NCI-H345 treated with DMSO at 0.1 percent for 48 hours (cell line): Measurements from ENCODE around the gene ACTBL2.
"Not testable (repeated sequence)": the region's sequence is repeated elsewhere in the genome, so short reads cannot be mapped to it uniquely, and the experiment has no call there.

Experiments
- DNase-seq: peaks from one replicate; lab custom pipeline; 2025; ENCODE audit not compliant: unreplicated experiment; lab: John Stamatoyannopoulos, UW

ACTBL2 gene

DNA sequence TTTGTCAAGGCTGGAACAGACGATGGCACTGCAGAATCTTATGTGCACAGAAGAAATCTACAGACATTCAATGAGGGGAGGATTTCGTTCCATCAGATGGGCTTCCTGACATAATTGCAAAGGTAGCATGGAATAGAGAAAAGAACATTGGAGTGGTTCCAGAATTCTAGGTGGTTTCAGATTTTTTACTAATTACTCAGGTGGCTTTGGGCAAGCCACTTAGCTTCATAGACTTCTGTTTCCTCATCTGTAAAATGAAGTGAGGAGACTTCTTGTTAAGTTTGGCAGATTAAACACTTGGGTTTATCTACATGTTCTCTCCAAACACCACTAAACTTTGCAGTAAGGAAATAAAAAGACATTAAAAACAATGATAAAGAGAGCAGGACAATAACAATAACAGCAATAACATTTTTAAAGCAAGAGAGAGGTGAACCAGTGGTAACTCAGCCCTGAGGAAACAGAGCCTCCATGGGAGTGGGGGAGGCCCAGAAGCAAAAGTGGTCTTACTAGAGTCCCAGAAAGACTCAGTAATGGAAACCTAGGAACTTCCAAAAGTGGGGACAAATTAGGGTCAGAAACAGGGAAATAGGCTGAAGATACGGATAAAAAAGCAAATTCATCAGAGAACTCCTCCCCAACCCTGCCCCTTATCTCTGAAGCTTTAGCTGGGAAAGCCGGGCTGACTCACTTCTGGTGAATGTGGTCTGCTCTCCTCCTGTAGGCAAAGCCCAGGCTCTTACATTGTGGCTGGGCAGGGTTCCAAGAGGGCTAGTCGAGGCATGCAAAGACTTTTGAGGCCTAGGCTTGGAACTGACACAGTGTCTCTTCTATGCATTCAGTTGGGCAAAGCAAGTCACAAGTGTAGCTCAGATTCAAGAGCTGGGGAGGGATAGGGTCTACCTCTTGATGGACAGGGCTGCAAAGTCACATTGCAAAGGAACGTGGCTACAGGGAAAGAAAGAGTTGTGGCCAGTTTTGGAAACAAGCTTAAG is 11.8 kb upstream of the ACTBL2 start:
- DNase-seq: peak; percentile 81

DNA sequence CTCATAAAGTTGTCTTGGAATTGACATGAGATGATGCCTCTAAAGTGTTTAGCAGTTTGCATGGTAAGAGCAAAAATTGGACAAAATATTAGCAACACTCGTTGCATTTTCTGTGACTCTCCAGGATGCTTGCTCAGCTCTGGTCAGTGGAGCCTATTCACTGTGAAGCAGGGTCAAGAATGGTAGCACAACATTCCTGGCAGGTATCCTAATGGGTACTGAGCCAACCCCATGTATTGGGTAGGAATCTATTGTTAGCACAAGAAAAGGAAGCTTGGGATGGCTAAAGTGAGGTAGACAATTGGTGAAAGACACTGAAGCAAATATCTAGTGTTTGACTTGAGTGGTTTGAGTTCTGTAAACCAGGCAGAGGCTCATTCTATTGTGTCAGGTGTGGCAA is 10.4 kb upstream of the ACTBL2 start:
- DNase-seq: no peak

DNA sequence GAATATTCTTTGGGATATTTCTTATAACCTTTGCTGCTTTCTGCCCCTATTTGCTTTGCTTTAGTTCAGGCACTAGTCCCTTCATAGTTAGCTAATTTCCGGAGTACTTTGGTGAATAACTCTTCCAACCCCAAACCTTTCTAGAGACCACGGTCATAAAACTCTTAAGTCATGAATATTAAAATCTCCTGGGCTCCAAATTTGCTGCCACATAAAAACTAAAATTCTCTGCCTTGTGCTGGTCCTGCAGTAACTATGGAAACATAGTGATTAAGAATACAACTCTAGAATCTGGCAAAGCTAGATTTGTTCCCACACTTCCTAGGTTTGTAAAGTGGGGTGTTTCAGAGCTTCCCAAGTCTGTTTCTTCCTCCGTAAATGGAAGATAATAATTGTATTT is 10.0 kb upstream of the ACTBL2 start:
- no peak for DNase-seq

DNA sequence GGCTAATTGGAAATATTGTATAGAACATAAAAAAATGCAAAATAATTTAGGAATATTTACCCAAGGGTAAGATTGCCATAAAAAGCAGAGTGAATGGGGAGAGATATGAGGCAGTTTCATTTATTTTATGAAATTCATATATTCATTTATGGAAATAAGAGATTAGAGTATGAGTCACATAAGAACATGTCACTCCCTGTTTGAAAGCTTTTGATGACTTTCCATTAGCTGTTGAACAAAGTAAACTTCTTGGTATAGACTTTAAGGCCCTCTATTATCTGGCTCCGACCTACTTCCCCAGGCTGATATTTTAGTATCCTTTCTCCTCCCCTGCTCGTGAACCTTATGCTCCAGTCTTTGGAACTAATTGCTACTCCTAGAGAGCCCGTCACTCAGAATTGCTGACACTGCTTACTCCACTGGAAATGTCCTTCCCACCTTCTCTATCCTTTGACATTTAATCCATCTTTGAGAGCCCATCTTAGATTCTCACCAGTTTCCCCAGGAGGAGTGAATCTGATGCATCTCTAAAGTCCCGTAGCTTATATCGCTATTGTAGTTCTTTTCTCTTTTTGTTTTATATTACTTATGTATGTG is 8.9 kb upstream of the ACTBL2 start:
- no peak for DNase-seq

DNA sequence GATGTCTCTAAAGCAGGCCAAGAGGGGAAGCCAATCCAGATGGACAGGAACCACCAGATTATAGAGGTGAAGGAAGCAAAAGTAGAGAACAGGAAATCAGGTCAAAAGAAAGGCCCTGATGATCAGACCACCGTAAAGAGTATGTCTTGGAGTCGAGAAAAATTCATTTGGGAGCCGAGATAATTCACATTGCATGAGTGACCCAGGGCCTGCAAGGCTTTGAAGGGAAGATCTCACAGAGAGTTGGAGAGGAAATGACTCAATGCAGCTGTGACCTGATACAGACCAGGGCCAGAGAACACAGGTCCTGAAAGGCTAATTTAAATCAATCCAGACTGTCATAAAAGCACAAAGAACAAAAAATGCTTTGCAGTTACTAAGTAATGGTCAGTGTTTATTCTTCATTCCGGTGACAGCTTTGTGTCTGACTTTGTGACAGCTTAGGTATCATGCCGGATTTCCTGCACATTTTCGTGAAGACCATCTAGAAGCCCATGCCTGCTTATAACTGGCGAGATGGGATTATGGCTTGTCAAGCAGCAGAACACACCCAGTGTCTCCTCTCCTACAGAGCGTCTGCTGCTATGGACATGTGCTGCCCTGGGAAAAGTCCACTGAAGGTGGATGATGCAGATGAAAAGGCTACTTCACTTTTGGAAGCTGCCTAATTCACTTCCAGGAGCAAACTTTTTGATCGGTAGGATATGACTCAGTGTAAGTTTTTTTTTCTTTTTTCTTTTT is 5.8 kb upstream of the ACTBL2 start:
- no peak for DNase-seq

DNA sequence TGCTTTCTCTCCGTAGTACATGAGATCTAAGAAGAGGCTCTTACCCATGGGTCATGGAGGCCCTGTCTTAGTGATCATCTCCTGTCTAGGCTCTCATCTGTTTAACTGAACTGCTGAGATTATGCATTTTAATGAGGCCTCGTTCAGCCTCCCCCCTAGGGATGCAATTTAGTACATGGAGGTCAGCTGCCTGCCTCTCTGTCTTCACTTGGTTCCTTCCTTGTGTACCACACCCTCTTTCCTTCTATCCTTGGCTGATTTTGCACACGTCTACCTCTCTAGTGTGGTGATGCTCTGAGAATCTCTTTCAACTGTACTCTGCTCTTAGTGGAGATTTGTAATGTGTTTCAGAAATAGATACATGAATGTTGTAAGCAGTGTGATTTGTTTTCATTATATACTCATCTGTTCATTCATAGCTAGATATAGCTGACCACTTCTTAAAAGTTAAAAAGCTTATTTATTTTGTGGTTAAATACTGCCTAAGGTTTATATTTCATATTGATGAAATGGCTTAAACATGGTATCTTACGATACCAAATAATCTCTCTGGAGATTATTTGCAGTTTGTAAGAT is 3.5 kb upstream of the ACTBL2 start:
- no peak for DNase-seq

DNA sequence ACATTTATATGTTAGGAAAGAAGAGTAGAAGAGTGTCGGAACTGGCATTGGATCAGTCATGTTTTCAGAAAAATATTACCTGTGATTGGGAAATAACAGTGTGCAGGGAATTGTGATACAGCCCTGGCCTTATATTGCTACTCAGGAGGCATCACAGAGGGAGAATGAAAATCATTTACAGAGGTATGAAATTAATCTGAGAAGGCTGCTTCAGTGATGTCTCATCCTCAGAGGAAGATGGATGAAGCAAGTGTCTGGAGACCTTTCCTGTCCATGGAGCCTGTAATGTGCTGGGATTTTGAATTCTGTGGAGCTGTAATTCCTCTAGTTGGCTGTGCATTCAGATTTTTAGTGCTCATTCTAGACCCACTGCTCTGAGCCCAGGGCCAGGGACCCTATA is 3.8 kb downstream of the ACTBL2 start:
- DNase-seq: no peak

DNA sequence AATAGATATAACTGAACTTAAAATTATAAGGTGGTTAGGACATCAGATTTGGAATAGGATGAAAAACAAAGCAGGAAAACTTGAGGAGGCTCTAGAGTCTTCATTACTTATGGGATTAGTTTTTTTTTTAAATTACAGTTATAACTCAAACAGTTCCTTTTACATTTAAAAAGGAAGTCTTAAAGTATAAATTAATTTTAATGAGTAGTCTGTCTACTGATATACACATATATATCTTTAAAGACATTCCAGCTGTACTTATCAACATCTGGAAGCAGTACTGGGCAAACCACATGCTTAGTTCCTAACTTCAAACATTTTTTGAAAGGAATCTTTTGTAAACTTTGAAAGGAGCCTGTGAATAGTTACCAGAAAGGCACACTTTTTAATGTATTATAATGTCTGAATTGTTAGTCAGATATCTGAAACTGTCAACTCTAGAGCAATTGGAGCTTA is 6.0 kb downstream of the ACTBL2 start:
- DNase-seq: no peak

DNA sequence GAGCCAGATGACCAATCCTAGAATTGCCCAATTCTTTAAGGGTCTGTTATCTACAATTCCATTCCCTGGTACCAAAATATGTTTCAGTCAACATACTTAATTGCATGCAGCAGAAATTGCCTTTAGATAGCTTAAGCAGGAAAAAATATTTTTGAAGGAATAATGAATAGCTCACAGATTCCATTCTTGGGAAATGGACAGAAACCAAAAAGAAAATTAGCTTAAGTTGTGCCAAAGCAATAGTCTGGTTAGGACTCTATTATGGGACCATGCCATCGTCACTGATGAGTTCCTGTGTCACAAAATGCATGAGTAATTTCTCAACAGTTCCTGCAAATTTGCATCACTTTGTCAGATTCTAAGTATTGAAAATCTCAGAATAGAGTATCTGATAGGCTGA is 12.3 kb downstream of the ACTBL2 start:
- no peak for DNase-seq

DNA sequence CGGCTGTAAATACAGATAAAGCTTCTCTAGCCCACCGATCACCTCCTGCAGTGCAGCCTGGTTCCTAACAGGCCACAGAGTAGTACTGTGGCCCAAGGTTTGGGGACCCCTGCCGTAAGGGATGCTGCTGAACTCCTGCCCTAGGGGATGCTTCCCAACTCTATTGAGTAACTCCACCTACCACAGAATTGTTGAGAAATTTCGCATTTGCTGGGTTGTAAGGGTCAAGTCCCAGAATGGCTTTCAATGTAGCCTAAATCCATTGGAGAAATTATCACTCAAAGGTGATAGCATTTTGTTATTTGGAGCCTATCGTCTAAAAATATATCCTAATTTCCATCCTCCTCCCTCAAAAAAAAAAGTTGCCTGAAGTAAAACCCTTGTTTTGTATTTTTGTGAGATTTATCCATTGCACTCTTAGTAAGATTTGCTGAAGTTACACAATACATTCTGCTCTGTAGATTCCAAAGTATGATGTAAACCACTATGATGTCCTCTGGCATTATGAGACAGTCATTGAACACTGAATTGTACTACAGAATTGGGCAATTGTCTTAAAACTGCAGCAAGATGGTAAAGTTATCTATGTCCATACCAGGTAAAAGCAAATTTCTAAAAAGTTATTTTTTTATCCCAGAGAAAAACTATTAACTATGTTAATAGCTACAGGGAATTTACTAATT is 14.0 kb downstream of the ACTBL2 start:
- no peak for DNase-seq

DNA sequence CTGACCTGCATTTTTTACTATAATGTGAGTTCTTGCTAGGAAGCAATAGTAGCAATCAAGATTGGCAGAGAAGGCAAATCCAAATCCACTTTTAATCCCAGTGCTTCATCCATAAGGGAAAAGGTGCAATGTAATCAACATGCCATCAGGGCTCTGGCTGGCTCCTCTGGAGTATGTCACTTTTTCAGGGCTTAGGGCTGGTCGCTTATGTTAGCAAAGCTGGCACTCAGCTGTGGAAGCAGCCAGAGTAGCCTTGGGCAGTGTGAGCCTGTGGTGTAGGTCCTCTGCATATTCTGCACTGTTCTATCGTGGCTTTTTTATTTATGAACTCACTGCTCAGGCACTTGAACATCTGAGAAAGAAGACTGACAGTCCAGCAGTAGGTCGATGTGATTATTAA is 16.1 kb downstream of the ACTBL2 start:
- DNase-seq: no peak

DNA sequence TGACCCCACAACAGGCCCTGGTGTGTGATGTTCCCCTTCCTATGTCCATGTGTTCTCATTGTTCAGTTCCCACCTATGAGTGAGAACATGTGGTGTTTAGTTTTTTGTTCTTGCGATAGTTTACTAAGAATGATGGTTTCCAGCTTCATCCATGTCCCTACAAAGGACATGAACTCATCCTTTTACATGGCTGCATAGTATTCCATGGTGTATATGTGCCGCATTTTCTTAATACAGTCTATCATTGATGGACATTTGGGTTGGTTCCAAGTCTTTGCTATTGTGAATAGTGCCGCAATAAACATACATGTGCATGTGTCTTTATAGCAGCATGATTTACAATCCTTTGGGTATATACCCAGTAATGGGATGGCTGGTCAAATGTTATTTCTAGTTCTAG is 22.6 kb downstream of the ACTBL2 start:
- not testable (repeated sequence) for DNase-seq

DNA sequence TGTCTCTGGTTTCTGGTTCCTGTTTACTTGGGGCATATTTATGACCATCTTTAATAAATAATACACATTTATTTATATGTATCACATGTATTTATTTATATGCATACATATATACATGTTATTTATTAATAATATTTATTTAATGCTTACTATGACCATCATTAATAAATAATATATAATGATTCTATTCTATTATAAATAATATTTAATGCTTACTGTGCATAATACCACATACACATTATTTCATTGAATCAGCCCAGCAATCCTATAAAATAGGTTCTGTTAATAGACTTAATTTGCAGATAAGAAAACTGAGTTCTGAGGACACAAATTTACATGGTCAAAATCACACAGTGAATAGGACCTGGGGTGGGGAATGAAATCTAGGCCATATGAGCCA is 24.2 kb downstream of the ACTBL2 start:
- no peak for DNase-seq

DNA sequence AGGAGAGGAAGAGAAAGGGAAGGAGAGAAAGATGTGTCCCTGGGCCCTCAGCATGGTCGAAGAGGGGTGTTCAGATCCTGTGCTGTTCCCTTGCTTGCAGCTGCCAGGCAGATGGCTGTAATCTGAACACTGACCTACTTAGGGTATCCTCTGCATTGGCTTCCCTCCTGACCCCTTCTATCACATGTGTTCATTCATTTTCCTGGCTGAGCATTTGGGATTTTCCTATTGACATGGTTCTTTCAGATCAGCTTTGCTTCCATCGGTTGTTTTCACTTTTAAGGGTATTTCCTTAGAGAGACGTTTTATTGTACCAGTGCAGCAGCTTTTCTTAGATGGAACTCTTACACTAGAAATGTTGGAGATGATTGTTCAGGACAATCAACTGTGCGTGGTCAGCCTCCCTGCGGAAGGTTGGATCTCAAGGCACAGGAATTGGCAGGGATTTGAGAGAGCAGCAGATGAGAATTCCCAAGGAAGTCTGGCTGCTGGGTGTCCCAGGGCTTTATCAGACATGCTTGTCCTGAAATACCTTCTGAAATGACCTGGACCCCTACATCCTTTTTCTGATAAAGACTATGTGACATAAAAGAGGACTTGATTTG is 26.0 kb downstream of the ACTBL2 start:
- no peak for DNase-seq

DNA sequence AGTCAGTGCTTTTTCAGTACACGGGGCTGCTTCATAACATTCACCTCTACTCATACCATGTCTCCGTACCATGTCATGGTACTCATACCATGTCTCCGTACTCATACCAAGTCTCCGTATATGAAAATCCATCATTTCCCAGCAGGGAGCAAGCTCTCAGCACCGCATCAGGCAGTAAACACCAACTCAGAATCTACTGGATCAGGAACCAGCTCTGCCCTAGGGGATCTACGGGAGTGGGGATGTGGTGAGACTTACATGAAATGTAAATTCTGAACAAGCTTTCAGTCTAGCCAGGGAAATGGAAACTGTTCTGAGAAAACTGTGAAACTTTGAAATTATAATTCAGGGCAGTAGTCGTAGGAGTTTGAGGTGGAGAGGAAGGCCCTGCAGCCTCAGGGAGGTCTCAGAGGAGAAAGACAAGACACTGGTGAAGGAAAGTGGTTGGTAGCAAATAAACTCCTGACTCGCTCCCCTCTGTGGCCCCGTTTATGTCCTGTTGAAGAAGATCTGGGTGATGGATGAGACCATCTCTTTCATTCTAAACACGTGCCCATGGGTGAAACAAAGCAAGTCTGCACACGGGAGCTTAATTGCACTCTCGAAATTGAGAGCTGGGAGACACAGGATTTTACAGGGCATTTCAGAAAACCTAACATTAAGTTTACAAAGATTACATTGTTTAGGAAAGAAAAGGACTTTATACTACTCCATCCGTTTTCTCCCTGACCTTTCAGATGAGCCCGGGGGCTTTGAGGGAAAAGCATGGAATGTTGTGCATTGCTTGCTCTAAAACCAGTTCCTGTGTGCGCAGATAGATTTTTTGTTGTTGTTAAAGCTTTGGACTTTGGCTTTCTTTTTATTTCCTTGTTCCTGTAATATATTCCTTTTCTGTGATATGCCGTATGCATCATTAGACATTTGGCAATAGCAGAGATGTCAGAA is 26.8 kb downstream of the ACTBL2 start:
- no peak for DNase-seq

DNA sequence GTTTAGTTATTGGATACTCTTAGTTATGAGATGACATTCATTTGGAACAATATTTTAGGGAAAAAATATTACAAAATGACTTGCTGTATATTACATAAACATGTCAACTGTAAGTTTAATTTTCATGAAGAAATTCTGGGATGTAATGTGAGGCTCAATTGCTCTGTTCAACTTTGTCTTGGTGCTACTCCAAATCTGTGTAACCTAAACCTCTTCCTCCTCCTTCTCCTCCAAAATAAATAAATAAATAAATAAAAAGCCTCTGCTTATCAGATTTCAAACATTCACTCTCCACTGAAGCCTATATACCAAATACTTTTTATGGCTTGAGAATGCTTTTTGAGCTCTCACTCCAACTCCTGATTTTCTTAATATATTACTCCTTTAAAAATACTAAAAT is 27.7 kb downstream of the ACTBL2 start:
- no peak for DNase-seq

DNA sequence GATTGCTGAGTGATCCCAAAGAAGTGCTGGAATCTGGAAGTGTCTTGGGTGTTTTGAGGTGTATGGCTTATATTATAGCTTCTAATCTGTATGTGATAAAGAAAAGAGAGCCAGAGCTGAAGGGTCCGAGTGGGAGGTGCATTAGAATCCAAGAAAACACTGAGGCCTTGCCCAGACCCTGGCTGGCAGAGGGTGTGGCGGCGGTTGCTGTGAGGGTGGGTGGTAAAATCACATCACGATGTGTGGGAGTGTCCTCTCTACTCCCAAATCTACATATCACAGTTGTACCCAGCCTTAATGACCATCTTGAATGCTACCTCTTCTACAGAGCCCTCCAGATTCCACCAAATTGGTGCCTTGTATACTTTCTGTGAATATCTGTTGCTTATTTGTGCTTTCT is 28.9 kb downstream of the ACTBL2 start:
- no peak for DNase-seq

DNA sequence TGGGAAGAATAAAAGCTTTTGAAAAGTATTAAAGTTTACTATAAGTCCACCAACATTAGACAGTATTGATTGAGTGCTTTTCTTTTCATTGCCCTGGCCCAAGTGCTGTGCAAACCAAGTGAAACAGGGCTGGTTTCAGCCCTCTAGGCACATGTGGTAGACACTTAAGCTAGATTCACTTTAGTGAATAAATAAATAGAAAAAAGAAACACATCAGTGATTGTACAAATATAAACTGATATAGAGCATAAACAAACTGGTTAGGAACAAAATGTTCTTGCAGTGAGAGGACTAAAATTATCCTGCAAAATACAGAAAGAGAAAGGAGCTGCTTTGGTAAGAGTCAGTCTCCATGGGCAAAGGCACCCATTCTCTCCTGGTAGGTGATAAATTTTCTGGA is 29.7 kb downstream of the ACTBL2 start:
- no peak for DNase-seq
